GM10266 (cell line): ENCODE measurements around the gene CADM4.

ENCODE experiments used
- DNase-seq: peaks from one replicate; pipeline ENCODE4 v3.0.0; 2012; ENCODE audit errors: extremely low spot score
- CTCF ChIP-seq: IDR thresholded peaks from 2 replicates; pipeline ENCODE4 v1.5.1; 2012; ENCODE audit warnings: mild to moderate bottlenecking, low read depth; ENCODE audit not compliant: control insufficient read depth, insufficient read depth; ENCODE audit errors: missing control alignments

Gene CADM4

DNA sequence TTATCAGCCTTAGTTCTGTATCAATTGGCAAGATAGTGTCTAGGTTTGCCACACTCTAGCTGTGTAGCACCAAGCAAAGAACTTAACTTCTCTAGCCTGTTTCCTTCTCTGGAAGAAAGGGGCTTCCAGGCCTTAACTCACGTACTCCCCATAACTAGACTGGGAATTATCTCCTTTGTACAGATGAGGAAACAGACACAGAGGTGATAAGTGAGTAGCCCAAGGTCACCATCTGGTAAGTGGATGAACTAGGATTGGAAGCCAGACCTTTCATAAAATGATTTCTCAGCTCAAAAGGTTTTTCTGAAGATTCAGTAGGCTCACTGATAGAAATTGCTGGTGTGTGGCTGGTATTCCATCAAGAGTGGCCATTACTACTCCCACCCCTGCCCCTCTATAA, 23.3 kb downstream of the CADM4 start:
- TF ChIP-seq CTCF, result no peak
- DNase-seq, result no peak

- no peak for DNase-seq
- TF ChIP-seq CTCF, result no peak
Measured at GRCh38 chr19:43612374-43612773, 27.3 kb downstream of the CADM4 start.

DNA sequence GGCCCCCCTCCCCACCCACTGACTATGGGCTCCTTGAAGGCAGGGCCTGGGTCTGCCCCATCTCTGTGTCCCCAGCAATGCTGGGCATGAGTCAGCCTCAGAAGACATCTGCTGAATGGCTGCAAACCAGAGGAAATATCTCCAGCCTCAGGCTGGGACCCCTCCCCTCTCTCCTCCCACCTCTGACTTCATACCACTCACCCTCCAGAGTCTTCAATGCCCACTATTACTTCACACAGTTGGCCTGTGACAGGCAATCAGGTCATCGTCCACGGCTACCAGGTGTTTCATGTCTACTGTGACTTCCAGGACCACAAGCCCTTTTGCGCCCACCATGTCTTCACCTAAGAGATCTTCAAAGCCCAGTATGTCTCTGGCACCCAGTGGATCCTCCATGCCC, 27.9 kb downstream of the CADM4 start, which contains the start of gene SRRM5:
TSS of gene SRRM5 (plus strand) at position 301 of the 400 bp plus-strand sequence. CDS start at position 335, 34 bp downstream.
- no peak for DNase-seq
- no peak for TF ChIP-seq CTCF

GRCh38 chr19:43610493-43610892, 29.2 kb downstream of the CADM4 start:
- no peak for DNase-seq
- TF ChIP-seq CTCF, result no peak

GRCh38 chr19:43609872-43610271, 29.8 kb downstream of the CADM4 start:
- no peak for DNase-seq
- no peak for TF ChIP-seq CTCF

GRCh38 chr19:43607238-43608205, 32.1 kb downstream of the CADM4 start:
- no peak for TF ChIP-seq CTCF
- no peak for DNase-seq
